Measurements from ENCODE around the gene HSD17B4. TPM values are rescaled to one million over a fixed set of nuclear protein-coding genes. Genes with fewer than 3 reads are reported as not detected.

HSD17B4 gene
- total and polyA plus RNA-seq, 2 of the 13 experiments (the other 11 are each of a cell fraction or from before 2014, with no cell fraction given), result 178 to 399 TPM

DNA sequence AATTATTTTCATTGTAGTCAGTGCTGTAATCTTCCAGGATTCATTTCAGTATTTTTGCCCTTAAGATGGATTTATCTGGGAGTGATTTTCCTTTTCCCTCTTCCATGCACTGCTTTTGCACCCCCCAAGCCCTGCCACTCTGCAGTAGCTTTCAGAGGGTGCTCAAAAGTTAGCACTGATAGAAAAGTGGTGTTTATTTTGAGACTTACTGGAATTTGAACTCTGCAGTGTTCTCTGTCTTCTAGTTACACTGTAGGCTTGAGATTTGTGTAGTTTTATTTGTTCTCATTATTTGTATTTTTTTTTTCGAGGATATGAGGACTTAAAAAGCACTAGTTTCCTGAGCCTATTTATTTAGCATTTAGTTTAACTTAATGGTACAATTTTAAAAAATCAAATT is 70.5 kb downstream of the HSD17B4 start (continued):
- TF ChIP-seq FOSL1 (CRISPR knock-in tag; IDR thresholded peaks at IDR 0.05; ENCODE audit: borderline replicate concordance) (no peak), SIX4 (CRISPR knock-in tag; IDR thresholded peaks at IDR 0.05) (0 out of 2 replicates have a peak, but pooled peaks have one; percentile 38), YEATS4 (CRISPR knock-in tag; IDR thresholded peaks at IDR 0.05; ENCODE audit: borderline replicate concordance) (no peak), ZNF720 (CRISPR knock-in tag; IDR thresholded peaks at IDR 0.05) (no peak), KLF16 (CRISPR knock-in tag; IDR thresholded peaks at IDR 0.05) (no peak), ZNF235 (CRISPR knock-in tag; IDR thresholded peaks at IDR 0.05; ENCODE audit: borderline replicate concordance) (no peak), ZNF180 (CRISPR knock-in tag; IDR thresholded peaks at IDR 0.05; ENCODE audit: borderline replicate concordance, low read depth) (no peak), SAFB2 (CRISPR knock-in tag; IDR thresholded peaks at IDR 0.05; ENCODE audit: borderline replicate concordance, low read depth) (no peak), HNRNPUL1 (IDR thresholded peaks at IDR 0.05; ENCODE audit: low read depth, low read length) (no peak), ISL2 (CRISPR knock-in tag; IDR thresholded peaks at IDR 0.05) (peak; percentile 87), ATM (IDR thresholded peaks at IDR 0.05; ENCODE audit: borderline replicate concordance) (no peak), FOXA3 (CRISPR knock-in tag; IDR thresholded peaks at IDR 0.05) (peak; percentile 74), NFATC3 (CRISPR knock-in tag; IDR thresholded peaks at IDR 0.05) (no peak), ZNF143 (CRISPR knock-in tag; IDR thresholded peaks at IDR 0.05) (no peak), ZFP36 (IDR thresholded peaks at IDR 0.05; ENCODE audit: borderline replicate concordance, low read depth, low read length, partially characterized antibody) (no peak), ZNF788 (CRISPR knock-in tag; IDR thresholded peaks at IDR 0.05; ENCODE audit: borderline replicate concordance) (no peak)
- TF ChIP-seq, protein P1, sequence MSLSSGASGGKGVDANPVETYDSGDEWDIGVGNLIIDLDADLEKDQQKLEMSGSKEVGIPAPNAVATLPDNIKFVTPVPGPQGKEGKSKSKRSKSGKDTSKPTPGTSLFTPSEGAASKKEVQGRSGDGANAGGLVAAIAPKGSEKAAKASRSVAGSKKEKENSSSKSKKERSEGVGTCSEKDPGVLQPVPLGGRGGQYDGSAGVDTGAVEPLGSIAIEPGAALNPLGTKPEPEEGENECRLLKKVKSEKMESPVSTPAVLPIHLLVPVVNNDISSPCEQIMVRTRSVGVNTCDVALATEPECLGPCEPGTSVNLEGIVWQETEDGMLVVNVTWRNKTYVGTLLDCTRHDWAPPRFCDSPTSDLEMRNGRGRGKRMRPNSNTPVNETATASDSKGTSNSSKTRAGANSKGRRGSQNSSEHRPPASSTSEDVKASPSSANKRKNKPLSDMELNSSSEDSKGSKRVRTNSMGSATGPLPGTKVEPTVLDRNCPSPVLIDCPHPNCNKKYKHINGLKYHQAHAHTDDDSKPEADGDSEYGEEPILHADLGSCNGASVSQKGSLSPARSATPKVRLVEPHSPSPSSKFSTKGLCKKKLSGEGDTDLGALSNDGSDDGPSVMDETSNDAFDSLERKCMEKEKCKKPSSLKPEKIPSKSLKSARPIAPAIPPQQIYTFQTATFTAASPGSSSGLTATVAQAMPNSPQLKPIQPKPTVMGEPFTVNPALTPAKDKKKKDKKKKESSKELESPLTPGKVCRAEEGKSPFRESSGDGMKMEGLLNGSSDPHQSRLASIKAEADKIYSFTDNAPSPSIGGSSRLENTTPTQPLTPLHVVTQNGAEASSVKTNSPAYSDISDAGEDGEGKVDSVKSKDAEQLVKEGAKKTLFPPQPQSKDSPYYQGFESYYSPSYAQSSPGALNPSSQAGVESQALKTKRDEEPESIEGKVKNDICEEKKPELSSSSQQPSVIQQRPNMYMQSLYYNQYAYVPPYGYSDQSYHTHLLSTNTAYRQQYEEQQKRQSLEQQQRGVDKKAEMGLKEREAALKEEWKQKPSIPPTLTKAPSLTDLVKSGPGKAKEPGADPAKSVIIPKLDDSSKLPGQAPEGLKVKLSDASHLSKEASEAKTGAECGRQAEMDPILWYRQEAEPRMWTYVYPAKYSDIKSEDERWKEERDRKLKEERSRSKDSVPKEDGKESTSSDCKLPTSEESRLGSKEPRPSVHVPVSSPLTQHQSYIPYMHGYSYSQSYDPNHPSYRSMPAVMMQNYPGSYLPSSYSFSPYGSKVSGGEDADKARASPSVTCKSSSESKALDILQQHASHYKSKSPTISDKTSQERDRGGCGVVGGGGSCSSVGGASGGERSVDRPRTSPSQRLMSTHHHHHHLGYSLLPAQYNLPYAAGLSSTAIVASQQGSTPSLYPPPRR (CRISPR knock-in tag; IDR thresholded peaks at IDR 0.05; ENCODE audit: borderline replicate concordance), result no peak
- TF ChIP-seq, protein P2, sequence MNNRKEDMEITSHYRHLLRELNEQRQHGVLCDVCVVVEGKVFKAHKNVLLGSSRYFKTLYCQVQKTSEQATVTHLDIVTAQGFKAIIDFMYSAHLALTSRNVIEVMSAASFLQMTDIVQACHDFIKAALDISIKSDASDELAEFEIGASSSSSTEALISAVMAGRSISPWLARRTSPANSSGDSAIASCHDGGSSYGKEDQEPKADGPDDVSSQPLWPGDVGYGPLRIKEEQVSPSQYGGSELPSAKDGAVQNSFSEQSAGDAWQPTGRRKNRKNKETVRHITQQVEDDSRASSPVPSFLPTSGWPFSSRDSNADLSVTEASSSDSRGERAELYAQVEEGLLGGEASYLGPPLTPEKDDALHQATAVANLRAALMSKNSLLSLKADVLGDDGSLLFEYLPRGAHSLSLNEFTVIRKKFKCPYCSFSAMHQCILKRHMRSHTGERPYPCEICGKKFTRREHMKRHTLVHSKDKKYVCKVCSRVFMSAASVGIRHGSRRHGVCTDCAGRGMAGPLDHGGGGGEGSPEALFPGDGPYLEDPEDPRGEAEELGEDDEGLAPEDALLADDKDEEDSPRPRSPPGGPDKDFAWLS (CRISPR knock-in tag; IDR thresholded peaks at IDR 0.05; ENCODE audit: borderline replicate concordance), result no peak
- TF ChIP-seq, protein P3, sequence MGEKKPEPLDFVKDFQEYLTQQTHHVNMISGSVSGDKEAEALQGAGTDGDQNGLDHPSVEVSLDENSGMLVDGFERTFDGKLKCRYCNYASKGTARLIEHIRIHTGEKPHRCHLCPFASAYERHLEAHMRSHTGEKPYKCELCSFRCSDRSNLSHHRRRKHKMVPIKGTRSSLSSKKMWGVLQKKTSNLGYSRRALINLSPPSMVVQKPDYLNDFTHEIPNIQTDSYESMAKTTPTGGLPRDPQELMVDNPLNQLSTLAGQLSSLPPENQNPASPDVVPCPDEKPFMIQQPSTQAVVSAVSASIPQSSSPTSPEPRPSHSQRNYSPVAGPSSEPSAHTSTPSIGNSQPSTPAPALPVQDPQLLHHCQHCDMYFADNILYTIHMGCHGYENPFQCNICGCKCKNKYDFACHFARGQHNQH (CRISPR knock-in tag; IDR thresholded peaks at IDR 0.05), result no peak
- TF ChIP-seq, protein P4, sequence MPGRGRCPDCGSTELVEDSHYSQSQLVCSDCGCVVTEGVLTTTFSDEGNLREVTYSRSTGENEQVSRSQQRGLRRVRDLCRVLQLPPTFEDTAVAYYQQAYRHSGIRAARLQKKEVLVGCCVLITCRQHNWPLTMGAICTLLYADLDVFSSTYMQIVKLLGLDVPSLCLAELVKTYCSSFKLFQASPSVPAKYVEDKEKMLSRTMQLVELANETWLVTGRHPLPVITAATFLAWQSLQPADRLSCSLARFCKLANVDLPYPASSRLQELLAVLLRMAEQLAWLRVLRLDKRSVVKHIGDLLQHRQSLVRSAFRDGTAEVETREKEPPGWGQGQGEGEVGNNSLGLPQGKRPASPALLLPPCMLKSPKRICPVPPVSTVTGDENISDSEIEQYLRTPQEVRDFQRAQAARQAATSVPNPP (CRISPR knock-in tag; IDR thresholded peaks at IDR 0.05), result no peak
- TF ChIP-seq, protein P5, sequence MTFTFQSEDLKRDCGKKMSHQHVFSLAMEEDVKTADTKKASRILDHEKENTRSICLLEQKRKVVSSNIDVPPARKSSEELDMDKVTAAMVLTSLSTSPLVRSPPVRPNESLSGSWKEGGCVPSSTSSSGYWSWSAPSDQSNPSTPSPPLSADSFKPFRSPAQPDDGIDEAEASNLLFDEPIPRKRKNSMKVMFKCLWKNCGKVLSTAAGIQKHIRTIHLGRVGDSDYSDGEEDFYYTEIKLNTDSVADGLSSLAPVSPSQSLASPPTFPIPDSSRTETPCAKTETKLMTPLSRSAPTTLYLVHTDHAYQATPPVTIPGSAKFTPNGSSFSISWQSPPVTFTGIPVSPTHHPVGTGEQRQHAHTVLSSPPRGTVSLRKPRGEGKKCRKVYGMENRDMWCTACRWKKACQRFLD (CRISPR knock-in tag; IDR thresholded peaks at IDR 0.05; ENCODE audit: borderline replicate concordance), result no peak
